Embryonic facial prominence (tissue), 1 donor: Measurements from ENCODE around the gene GID8.
"Not testable (repeated sequence)": the region's sequence is repeated elsewhere in the genome, so short reads cannot be mapped to it uniquely, and the experiment has no call there.

Source experiments
- DNase-seq: peaks from one replicate; pipeline ENCODE4 v3.0.0-alpha.2; 2016; ENCODE audit errors: extremely low spot score

GID8 gene

GRCh38 chr20:62922451-62922921 lies 15.5 kb upstream of the GID8 start:
- no peak for DNase-seq

- not testable (repeated sequence) for DNase-seq
Observed at GRCh38 chr20:62923059-62923668, 14.8 kb upstream of the GID8 start.

DNA sequence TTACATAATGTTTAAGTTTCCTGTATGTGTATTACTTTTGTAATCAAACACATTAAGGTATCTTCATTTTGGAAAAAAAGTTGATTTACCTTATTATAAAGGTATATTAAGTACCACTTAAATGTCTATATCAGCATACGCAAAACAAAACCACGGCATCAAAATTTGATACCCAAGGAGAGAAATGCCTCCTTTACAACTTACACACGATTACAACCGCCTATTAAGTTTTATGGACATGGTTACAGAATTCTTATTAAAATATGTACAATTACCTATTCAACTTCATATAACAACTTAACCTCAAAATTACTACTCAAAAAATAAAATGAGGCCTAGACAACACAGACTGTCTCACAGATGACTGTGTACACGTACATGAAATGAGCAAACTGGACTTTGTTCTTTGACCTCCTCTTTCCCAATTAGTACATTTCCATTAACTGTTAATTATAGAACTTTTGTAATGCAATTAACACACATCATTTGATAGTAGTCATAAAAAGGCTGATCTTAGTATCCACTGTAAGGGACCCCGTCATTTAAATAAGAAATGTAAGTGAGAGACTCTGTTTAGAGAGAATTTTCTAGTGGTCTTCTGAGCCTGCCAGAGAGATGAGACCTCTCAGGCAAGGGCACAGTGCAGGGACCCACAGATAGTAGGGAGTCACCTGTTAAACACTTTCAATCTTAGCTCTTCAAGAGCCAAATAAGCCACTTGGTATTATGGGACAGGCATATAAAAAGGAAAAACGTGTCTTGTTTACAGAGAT lies 14.1 kb upstream of the GID8 start:
- DNase-seq: no peak

DNA sequence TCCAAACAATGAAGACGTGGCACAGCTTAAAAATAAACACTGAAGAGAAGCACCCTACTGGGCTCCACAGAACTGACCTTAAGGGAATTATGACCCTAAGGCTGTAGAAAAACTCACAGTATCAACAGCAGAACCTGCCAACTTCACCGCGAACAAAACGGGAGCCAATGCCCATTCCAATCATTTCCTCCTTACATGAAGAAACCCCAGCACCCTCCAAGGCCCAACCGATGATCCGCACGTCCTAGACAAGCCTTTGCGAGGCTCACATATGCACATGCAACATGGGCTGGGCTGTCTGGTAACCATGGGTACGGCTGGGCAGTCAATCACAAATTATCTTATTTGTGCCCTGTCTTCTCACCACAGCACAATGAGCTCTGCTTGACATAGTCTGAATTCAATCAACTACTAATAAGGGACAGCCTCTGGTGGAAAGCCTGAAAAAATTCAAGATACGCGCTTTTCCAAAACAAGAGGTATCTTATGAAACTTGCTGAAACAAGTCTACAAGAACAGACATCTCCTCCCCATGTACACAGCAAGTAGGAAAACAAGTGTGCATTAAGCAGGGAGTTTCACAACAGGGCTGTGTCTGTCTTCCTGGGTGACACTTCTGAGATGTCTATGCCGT lies 13.4 kb upstream of the GID8 start:
- DNase-seq: no peak

GRCh38 chr20:62925076-62925419 lies 12.9 kb upstream of the GID8 start:
- DNase-seq: no peak

DNA sequence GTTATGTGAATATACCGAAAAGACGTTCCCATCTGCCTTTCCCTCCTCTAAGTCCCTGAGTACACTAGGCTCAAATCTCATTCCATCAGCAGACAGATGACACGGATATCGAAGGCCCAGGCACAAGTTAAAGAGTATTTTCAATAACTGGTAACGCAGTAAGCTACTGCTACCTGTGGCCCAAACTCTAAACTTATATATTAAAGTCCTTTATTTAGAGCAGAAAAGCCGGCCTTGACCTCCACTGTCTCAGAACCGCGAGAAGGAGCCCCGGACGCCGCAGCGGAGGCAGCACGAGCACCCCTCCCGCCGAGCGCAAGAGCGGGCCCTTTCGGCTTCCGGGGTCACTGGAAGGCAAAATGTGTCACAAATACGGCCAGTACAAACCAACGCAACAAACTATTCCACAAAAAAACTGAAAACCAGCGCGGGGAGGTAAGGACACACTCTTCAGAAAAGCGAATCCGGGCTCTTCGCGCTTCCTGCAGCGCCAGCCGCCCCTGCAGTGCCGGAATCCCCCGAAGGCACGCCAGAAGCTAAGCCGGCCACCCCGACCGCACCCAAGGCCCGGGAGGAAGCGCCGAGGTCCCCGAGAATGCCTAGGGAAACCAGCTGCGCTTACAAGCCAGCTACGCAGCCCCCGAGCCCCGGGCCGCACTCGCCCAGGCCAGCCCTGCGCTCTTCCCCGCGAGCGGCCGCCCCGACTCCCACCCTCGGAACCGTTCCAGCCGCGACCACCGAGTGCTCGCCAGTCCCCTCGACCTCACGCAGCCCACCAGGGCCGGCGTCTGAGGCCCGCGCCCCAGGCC lies 12.3 kb upstream of the GID8 start:
- DNase-seq: no peak

- DNase-seq: peak; percentile 66
Observed at GRCh38 chr20:62926229-62927127, 11.5 kb upstream of the GID8 start, which contains the start of gene DIDO1. TSS of gene DIDO1 (minus strand) at chr20:62926505.

GRCh38 chr20:62927128-62927705 lies 10.7 kb upstream of the GID8 start:
- no peak for DNase-seq

DNA sequence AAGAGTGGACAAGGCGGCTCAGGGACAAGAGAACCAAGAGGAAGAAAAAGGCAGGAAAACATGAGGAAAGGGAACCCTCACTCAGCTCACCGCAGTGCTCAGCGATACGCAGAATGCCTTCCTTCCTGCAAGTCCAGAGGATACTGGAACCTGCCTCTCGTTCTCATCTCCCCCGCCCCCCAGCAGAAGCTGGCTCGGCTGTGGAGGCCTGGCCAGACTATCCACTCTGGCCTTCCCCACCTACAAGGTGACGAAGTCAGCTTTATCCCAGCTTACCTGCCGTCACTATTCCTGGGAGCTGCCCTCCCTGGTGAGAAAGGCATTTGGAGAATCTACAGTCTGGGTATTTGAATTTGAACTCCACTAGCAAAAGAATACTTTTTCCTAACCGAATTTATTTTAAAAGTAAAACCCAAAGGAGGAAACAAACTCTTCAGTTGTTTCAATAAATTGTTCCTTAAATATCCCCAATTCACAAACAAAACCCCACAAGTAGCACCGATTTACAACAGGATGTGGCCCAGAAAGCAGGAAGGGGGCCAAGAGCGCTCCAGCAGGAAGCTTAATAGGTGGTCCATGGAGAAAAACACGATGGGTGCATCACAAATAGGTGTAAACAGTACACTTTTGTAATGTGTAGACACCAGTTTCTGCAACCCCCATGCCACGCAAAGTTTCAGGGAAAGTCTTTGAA lies 9.6 kb upstream of the GID8 start:
- DNase-seq: no peak

- no peak for DNase-seq
Observed at GRCh38 chr20:62929051-62929538, 8.9 kb upstream of the GID8 start.

DNA sequence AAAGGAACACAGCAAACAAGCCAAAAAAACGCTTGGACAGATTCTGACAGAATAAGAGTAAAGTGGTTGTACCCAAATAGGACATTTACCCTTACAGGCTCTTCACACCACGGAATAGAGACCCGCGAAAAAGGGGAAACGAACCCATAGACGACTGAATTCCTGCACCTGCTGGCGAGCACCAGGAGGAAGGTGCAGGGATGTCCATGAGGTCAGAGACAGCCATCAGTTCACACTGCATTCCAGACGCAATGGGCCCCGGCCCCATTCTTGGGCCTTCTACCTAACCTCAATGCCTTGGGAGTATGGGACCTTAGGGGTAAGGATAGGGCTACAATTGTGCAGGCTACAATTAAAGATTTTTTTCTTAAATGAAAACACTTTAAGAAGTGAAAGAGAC lies 6.5 kb upstream of the GID8 start:
- no peak for DNase-seq

- no peak for DNase-seq
Observed at GRCh38 chr20:62933966-62934365, 4.0 kb upstream of the GID8 start.

DNA sequence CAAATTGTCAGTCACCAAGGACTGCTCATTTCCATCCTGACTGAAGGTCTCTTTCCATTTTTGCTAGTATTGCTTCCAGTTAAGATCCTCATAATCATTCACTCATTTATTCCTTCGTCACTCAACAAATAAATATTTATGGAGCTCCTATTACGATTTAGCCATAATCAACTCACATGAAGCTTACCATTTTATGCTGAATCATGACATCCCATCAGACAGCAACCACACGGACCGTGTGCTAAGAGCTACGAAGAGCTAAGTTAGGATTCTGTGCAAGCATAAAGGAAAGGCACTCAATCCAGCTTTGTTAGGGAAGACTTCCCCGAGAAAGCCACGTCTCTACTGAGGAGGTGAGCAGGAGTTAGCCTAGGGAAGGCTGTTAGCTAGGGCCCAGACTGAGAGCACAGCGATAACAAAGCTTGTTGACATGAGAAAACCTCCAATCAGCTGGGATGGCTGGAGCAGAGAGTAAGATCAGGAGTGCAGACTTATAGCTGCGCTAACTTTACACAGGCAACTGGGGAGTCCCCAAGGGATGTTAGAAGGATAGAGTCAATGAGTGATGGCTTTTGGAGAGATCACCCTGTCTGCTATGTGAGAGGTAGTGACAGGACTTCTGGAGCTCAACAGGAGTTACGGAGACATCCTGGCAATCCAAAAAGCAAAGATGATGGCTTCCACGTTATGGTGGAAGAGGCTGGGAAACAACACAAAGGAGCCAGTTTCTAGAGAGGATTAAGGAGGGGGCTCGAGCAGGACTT lies 2.6 kb upstream of the GID8 start:
- DNase-seq: no peak

DNA sequence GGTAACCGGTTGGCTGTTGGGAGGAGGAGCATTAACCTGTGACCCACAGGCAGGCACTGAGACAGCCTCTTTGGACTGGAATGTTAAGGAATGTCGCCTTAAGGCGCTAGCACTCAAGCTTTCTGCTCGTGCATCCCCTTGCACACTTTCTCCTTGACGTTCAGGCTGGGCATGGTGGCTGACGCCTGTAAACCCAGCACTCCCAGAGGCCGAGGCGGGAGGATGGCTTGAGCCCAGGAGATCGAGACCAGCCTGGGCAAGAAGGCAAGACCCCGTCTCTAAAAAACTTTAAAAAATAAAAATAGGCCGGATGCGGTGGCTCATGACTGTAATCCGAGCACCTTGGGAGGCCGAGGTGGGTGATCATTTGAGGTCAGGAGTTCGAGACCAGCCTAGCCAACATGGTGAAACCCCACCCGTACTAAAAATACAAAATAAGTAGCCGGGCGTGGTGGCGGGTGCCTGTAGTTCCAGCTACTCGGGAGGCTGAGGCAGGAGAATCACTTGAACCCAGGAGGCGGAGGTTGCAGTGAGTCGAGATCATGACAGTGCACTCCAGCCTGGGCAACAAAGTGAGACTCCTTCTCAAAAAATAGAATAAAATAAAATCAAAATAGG lies 1.9 kb upstream of the GID8 start:
- no peak for DNase-seq

- DNase-seq: peak; percentile 96
Observed at GRCh38 chr20:62937268-62938104, 461 bp upstream of the GID8 start.

GRCh38 chr20:62940875-62941274 lies 2.9 kb downstream of the GID8 start:
- no peak for DNase-seq

DNA sequence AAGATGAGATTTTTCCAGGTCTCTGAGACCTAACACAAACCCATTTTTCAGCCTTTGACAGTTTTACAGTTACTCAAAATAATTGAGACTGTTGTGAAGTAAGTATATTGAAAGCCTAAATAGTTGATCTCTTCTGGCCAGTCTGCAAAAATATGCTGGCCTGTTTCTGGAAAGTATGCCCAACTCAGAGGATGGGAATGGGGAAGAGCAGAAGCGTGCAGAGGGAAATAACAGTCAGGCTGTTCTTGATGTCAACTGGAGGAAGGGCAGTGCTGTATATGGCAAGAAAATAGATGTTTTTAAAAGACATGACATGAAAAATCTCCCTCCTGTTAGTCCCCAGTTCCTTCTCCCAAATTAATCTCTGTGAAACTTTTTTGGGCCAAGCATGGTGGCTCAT lies 3.8 kb downstream of the GID8 start:
- DNase-seq: no peak

GRCh38 chr20:62942456-62942855 lies 4.5 kb downstream of the GID8 start:
- no peak for DNase-seq
